Measurements from ENCODE around the gene NTN1.
"Not testable (repeated sequence)": the region's sequence is repeated elsewhere in the genome, so short reads cannot be mapped to it uniquely, and the experiment has no call there.

The NTN1 gene

GRCh38 chr17:9256751-9257629 lies 235.7 kb downstream of the NTN1 start:
- peak; percentile 75 for ATAC-seq
- H3K36me3 Mint-ChIP-seq: peaks cover 38% of the 10 kb centered on the region
- peak overlapping the region; percentile 44 for H3K4me3 Mint-ChIP-seq
- H3K27ac Mint-ChIP-seq: peak overlapping the region; percentile 54
- H3K9me3 Mint-ChIP-seq: no peaks in the 10 kb centered on the region
- no peaks in the 10 kb centered on the region for H3K27me3 Mint-ChIP-seq
- H3K4me1 Mint-ChIP-seq: peaks cover 22% of the 10 kb centered on the region

DNA sequence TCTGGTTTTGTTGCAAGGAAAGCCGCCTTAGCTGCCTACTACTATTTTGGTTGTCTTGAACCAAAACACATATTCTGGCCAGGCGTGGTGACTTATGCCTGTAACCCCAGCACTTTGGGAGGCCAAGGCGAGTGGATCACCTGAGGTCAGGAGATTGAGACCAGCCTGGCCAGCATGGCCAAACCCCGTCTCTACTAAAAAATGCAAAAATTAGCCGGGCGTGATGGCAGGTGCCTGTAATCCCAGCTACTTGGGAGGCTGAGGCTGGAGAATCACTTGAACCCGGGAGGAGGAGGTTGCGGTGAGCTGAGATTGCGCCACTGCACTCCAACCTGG lies 236.3 kb downstream of the NTN1 start:
- H3K4me1 Mint-ChIP-seq: peaks cover 22% of the 10 kb centered on the region
- peaks cover 37% of the 10 kb centered on the region for H3K36me3 Mint-ChIP-seq
- ATAC-seq: not testable (repeated sequence)

GRCh38 chr17:9258115-9259015 lies 237.1 kb downstream of the NTN1 start:
- no peaks in the 10 kb centered on the region for H3K27me3 Mint-ChIP-seq
- ATAC-seq: no peak
- H3K27ac Mint-ChIP-seq: no peak overlapping the region
- no peaks in the 10 kb centered on the region for H3K9me3 Mint-ChIP-seq
- peaks cover 29% of the 10 kb centered on the region for H3K36me3 Mint-ChIP-seq
- no peak overlapping the region for H3K4me3 Mint-ChIP-seq
- peaks cover 22% of the 10 kb centered on the region for H3K4me1 Mint-ChIP-seq

More for the DNA sequence above, 236.3 kb downstream of the NTN1 start:
- H3K4me3 Mint-ChIP-seq, H3K27me3 Mint-ChIP-seq, H3K9me3 Mint-ChIP-seq: not testable (repeated sequence)
- peak overlapping the region; percentile 54 for H3K27ac Mint-ChIP-seq

GRCh38 chr17:9259419-9259818 lies 238.1 kb downstream of the NTN1 start:
- Mint-ChIP-seq H3K4me1 (peaks cover 22% of the 10 kb centered on the region), H3K27ac (no peak overlapping the region), H3K4me3 (no peak overlapping the region), H3K9me3 (no peaks in the 10 kb centered on the region), H3K36me3 (peaks cover 29% of the 10 kb centered on the region), H3K27me3 (no peaks in the 10 kb centered on the region)
- ATAC-seq: no peak

GRCh38 chr17:9261081-9262012 lies 240.0 kb downstream of the NTN1 start:
- H3K4me3 Mint-ChIP-seq: no peak overlapping the region
- H3K27me3 Mint-ChIP-seq: no peaks in the 10 kb centered on the region
- peaks cover 35% of the 10 kb centered on the region for H3K36me3 Mint-ChIP-seq
- no peaks in the 10 kb centered on the region for H3K9me3 Mint-ChIP-seq
- H3K4me1 Mint-ChIP-seq: peaks cover 20% of the 10 kb centered on the region
- H3K27ac Mint-ChIP-seq: no peak overlapping the region
- ATAC-seq: no peak

DNA sequence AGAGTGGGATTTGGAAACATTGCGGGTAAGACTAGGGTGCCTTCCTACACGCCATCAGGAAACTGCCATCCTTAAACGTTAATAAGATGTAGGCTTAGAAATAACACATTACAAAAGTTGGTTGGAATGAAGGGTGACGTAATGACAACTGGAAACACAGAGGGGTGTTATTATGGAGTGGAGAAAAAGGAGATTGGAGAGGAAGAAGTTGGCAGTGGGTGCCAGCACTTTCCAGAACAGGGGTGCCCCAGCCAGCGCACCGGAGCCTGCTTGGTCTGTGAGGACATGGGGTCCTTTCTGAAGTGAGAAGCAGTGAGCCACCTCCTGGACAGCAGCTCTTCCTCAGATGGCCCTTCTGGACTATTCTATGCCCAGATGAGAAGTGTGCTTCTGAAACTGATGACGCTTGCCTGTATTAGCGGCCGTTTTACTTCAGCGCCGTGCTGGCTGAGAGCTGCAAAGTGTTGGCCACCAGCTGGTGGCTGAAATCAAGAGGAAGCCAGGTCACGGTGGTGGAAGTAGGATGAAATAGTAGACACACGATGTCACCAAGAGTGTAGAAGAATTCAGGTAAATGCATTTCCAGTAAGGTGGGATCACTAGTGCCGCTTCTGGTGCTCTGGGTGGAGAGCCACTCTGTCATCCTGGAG lies 244.8 kb downstream of the NTN1 start:
- Mint-ChIP-seq H3K27me3 (no peaks in the 10 kb centered on the region), H3K4me1 (no peaks in the 10 kb centered on the region), H3K27ac (no peak overlapping the region), H3K36me3 (peaks cover 47% of the 10 kb centered on the region), H3K4me3 (no peak overlapping the region), H3K9me3 (no peaks in the 10 kb centered on the region)
- no peak for ATAC-seq

GRCh38 chr17:9266697-9267117 lies 245.4 kb downstream of the NTN1 start:
- Mint-ChIP-seq H3K36me3 (peaks cover 46% of the 10 kb centered on the region), H3K27ac (no peak overlapping the region), H3K9me3 (no peaks in the 10 kb centered on the region), H3K27me3 (no peaks in the 10 kb centered on the region), H3K4me3 (no peak overlapping the region), H3K4me1 (no peaks in the 10 kb centered on the region)
- ATAC-seq: no peak

DNA sequence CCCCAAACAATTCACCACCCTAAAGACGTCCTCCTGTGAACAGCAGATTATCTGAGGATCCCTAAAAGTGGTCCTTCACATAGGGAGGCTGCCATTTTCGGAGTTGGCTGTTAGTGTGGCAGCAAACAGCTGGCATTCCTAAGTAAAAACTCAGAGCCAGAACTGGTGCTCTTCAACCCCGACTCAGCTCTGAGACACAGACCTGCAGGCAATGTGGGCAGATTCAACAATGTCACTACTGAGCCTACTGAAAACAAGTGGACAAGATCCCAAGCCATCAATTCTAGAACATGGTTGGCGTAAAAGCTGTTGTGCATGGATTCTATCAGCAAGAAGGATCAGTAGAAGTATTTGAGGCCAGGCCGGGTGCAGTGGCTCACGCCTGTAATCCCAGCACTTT lies 247.2 kb downstream of the NTN1 start:
- ATAC-seq: no peak
- H3K4me3 Mint-ChIP-seq: no peak overlapping the region
- no peaks in the 10 kb centered on the region for H3K27me3 Mint-ChIP-seq
- no peaks in the 10 kb centered on the region for H3K4me1 Mint-ChIP-seq
- H3K36me3 Mint-ChIP-seq: peaks cover 50% of the 10 kb centered on the region
- no peak overlapping the region for H3K27ac Mint-ChIP-seq
- H3K9me3 Mint-ChIP-seq: no peaks in the 10 kb centered on the region

DNA sequence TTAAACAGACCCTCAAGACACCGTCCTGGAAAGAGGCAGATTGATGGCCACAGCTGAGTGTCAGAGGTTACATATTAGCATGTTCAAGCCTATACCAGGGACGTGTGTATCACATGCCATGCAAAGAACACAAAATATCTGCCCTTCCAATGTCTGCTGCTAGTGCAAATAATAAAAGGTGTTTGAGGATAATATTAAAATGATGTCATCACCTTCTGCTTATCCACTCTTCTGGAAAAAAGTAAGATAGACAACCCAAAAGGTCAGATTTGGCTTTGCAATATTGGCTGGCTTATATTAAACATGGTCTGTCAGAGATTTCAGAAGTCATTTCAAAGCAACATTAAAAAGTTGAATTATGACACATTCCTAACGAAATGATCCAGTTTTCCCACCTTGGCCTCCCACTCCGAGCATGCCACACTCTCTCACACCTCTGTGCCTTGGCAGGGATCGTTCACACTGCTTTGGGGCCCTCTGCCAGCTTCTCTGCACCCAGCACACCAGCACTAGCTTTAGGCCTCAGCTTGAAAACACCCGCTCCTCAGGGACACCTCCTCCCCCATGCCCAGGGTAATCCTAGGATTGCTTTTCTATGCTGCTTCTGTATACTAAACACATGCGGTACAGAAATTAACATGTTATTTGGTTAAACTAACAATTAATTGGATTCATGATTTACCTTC lies 248.2 kb downstream of the NTN1 start:
- no peaks in the 10 kb centered on the region for H3K27me3 Mint-ChIP-seq
- peaks cover 43% of the 10 kb centered on the region for H3K36me3 Mint-ChIP-seq
- no peak for ATAC-seq
- no peaks in the 10 kb centered on the region for H3K9me3 Mint-ChIP-seq
- H3K4me1 Mint-ChIP-seq: no peaks in the 10 kb centered on the region
- no peak overlapping the region for H3K4me3 Mint-ChIP-seq
- no peak overlapping the region for H3K27ac Mint-ChIP-seq

- H3K27me3 Mint-ChIP-seq: no peaks in the 10 kb centered on the region
- H3K4me3 Mint-ChIP-seq: no peak overlapping the region
- no peak overlapping the region for H3K27ac Mint-ChIP-seq
- H3K36me3 Mint-ChIP-seq: peaks cover 35% of the 10 kb centered on the region
- no peaks in the 10 kb centered on the region for H3K9me3 Mint-ChIP-seq
- H3K4me1 Mint-ChIP-seq: no peaks in the 10 kb centered on the region
- no peak for ATAC-seq
Observed at GRCh38 chr17:9270921-9271320, 249.6 kb downstream of the NTN1 start.

- Mint-ChIP-seq H3K9me3 (no peaks in the 10 kb centered on the region), H3K4me3 (no peak overlapping the region), H3K4me1 (no peaks in the 10 kb centered on the region), H3K27me3 (no peaks in the 10 kb centered on the region), H3K27ac (no peak overlapping the region), H3K36me3 (peaks cover 29% of the 10 kb centered on the region)
- ATAC-seq: no peak
Observed at GRCh38 chr17:9271989-9272388, 250.7 kb downstream of the NTN1 start.

DNA sequence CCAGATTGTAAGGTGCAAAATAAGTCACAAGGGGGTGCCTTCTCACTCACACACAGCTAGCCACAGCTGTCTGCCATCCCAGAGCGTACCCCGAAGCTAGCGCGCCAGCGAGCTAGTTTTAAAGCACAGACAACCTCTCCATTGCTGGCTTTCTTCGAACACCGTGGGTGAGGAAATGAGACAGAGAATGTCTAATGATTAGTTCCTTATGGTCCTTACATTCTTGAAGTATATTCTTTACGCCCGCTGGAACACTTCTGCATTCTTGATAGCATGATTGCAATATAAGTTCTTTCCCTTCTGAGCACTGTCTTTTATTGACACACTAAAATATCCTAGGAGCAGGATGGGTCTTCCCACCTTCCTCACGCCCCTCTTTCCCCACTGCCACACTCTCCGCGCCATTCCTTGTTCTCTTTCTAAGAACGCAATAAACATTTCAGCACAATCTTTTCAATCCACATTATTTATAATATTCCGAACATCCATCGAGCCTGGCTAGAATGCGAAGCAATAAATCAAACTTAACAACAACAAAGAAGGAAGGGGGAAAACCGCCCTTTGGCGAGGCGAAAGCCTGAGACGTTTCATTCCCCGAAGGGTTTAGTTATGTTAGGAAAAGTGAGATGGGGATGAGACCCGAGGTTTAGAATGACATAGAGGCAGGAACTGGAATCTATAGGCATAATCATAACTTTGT lies 251.3 kb downstream of the NTN1 start:
- ATAC-seq: no peak
- no peaks in the 10 kb centered on the region for H3K4me1 Mint-ChIP-seq
- H3K9me3 Mint-ChIP-seq: no peaks in the 10 kb centered on the region
- peaks cover 27% of the 10 kb centered on the region for H3K36me3 Mint-ChIP-seq
- H3K4me3 Mint-ChIP-seq: no peak overlapping the region
- no peak overlapping the region for H3K27ac Mint-ChIP-seq
- H3K27me3 Mint-ChIP-seq: no peaks in the 10 kb centered on the region

DNA sequence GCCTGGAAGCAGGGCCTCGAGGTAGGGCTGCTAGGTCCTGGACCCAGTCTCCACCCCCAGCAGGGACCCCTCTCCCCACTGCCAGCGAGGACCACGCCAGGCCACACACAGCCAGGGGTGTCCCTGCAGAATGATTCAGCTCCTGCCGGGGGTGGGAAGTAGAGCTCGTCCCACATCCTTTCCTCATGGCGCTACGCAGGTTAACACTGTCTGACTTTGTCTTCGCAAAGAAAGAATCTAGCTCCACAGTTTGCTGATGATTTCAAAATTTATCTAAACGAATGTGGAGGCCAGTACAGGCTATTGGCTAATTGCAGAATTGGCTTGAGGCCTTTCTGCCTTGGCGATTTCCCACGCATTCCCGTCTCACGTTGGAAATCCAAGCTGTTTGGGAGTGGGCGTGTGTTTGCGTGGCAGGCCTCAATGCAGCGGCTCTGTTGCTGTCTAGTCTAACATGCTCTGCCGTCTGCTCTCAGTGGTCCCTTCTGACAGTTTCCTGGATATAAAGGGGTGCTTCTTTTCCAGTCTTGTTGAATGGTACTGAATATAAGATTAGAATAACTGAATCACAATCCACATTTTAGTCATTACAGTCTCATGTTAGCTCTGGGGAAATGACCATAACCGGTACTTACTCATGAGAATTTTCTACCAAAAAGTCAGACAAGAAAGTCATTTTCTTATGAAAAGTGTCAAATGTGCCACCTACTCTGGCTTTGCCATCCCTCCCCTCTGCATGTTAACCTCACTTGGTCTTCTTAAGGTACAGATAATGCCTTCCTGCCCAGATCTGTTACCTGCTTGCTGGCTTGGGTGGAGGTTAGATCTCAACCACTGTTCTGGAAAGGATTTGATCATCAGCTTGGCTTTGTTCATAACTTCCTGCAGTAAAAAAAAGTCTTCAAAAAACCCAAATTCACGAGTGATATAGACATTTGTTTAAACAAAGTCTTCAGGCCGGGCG lies 252.4 kb downstream of the NTN1 start:
- peaks cover 24% of the 10 kb centered on the region for H3K36me3 Mint-ChIP-seq
- ATAC-seq: no peak
- no peaks in the 10 kb centered on the region for H3K27me3 Mint-ChIP-seq
- no peaks in the 10 kb centered on the region for H3K4me1 Mint-ChIP-seq
- no peak overlapping the region for H3K4me3 Mint-ChIP-seq
- H3K9me3 Mint-ChIP-seq: no peaks in the 10 kb centered on the region
- H3K27ac Mint-ChIP-seq: no peak overlapping the region
